HepG2 (cell line): ENCODE measurements around the gene RILP. TPM values are rescaled to one million over a fixed set of nuclear protein-coding genes. Genes with fewer than 3 reads are reported as not detected.

Experiments used
- ATAC-seq: fragments of 200-7000 bp; cut with Tn5 transposase; 3 replicates; pipeline ENCODE4 v1.9.1; 2020; ENCODE audit warnings: mild to moderate bottlenecking, moderate library complexity
- BruUV-seq: library from RNA; stranded (reverse); fragments of 400-500 nt; replicated peaks from 2 replicates; lab custom pipeline; 2021; lab: Mats Ljungman, UMichigan
- CTCF ChIA-PET: fragments of 300-600 bp; formaldehyde crosslinking; extraction: SDS; loops from one replicate; lab custom pipeline; 2021; ENCODE audit warnings: low total read pairs, inconsistent platforms, low intra/inter-chr PET ratio; lab: Yijun Ruan, JAX
- POLR2A ChIA-PET: fragments of 350-600 bp; sonication (Branson Sonifier 250); formaldehyde crosslinking; loops from one replicate; lab custom pipeline; 2020; ENCODE audit warnings: antibody characterized with exemption, inconsistent platforms; lab: Yijun Ruan, JAX
- DNase-seq: peaks from one replicate; pipeline ENCODE4 v3.0.0-alpha.2; 2015; ENCODE audit warnings: low spot score
- FAIRE-seq: peaks from 3 replicates; lab custom pipeline; 2011; peaks lifted over from hg19 to GRCh38; lab: Jason Lieb, UNC
- H2AFZ ChIP-seq: one replicate; pipeline ENCODE4 v1.6.1; 2011; ENCODE audit warnings: low read length, inconsistent platforms
- H3K27ac ChIP-seq: fragments of 300-600 bp; 3 replicates; pipeline ENCODE4 v1.8.0; 2011; ENCODE audit warnings: mixed run types, mild to moderate bottlenecking, mixed read lengths, low read length, inconsistent platforms; ENCODE audit not compliant: insufficient read depth; ENCODE audit errors: extremely low read length
- H3K27me3 ChIP-seq, 2 experiments: fragments of 200-600 bp in 1 of 2; 2 replicates in 1 of 2; 3 replicates in 1 of 2; pipeline versions ENCODE4 v1.6.0 to v1.8.0; 2011; ENCODE audit warnings: low read length in 2 of 2, mild to moderate bottlenecking in 2 of 2, moderate library complexity in 2 of 2, inconsistent platforms in 1 of 2; ENCODE audit not compliant: insufficient read depth in 2 of 2, control insufficient read depth in 1 of 2
- H3K36me3 ChIP-seq, 2 experiments: fragments of 200-600 bp in 1 of 2; replicated peaks in 1 of 2; 2 replicates in 1 of 2; 3 replicates in 1 of 2; pipeline versions ENCODE4 v1.5.1 to v1.8.0; 2011; ENCODE audit warnings: low read length in 2 of 2, inconsistent platforms in 1 of 2; ENCODE audit not compliant: insufficient read depth in 2 of 2, control insufficient read depth in 1 of 2
- H3K4me1 ChIP-seq: 2 replicates; pipeline ENCODE4 v1.5.1; 2012; ENCODE audit warnings: low read length, inconsistent platforms; ENCODE audit not compliant: insufficient read depth
- H3K4me2 ChIP-seq: 2 replicates; pipeline ENCODE4 v1.6.0; 2011; ENCODE audit warnings: low read depth, low read length, inconsistent platforms
- H3K4me3 ChIP-seq, 3 experiments: fragments of 200-600 bp in 1 of 3; sonication (generic), shearing (Covaris generic) in 1 of 3; replicated peaks in 1 of 3; 2 replicates each; pipeline ENCODE4 v1.5.1; 2011 to 2016; ENCODE audit warnings: low read length in 3 of 3, inconsistent platforms in 2 of 3, low read depth in 2 of 3, mild to moderate bottlenecking in 2 of 3, control low read depth in 1 of 3, mixed read lengths in 1 of 3; ENCODE audit not compliant: insufficient read depth in 1 of 3
- H3K79me2 ChIP-seq: one replicate; pipeline ENCODE4 v1.6.1; 2011; ENCODE audit warnings: low read length, inconsistent platforms; ENCODE audit not compliant: insufficient read depth
- H3K9ac ChIP-seq: 2 replicates; pipeline ENCODE4 v1.6.0; 2011; ENCODE audit warnings: mild to moderate bottlenecking, low read depth, low read length, inconsistent platforms; ENCODE audit not compliant: insufficient read depth
- H3K9me3 ChIP-seq: 2 replicates; pipeline ENCODE4 v1.5.1; 2012; ENCODE audit warnings: mild to moderate bottlenecking, low read length
- H4K20me1 ChIP-seq: 2 replicates; pipeline ENCODE4 v1.6.0; 2011; ENCODE audit warnings: inconsistent platforms, mild to moderate bottlenecking, low read length, moderate library complexity; ENCODE audit not compliant: insufficient read depth
- JUNB ChIP-seq: sonication (generic); formaldehyde crosslinking; IDR thresholded peaks from 2 replicates; pipeline ENCODE4 v1.8.0; 2022; ENCODE audit warnings: missing genetic modification reagents, mild to moderate bottlenecking, borderline replicate concordance
- KAT8 ChIP-seq: IDR thresholded peaks from 2 replicates; pipeline ENCODE4 v1.6.1; 2016; ENCODE audit warnings: missing genetic modification reagents, missing compliant biosample characterization
- KDM2A ChIP-seq: sonication (generic); formaldehyde crosslinking; IDR thresholded peaks from 2 replicates; pipeline ENCODE4 v1.4.0; 2020; ENCODE audit warnings: low read depth, missing genetic modification reagents, borderline replicate concordance
- SATB2 ChIP-seq: sonication (generic); formaldehyde crosslinking; IDR thresholded peaks from 2 replicates; pipeline ENCODE4 v1.5.0; 2020; ENCODE audit warnings: missing genetic modification reagents
- ZNF724P ChIP-seq: sonication (generic); formaldehyde crosslinking; IDR thresholded peaks from 2 replicates; pipeline ENCODE4 v1.8.0; 2022; ENCODE audit warnings: missing genetic modification reagents, borderline replicate concordance
- ZNF83 ChIP-seq: sonication (generic); formaldehyde crosslinking; IDR thresholded peaks from 2 replicates; pipeline ENCODE4 v1.4.0; 2020; ENCODE audit warnings: missing genetic modification reagents, mild to moderate bottlenecking, borderline replicate concordance
- ZNF850 ChIP-seq: sonication (generic); formaldehyde crosslinking; conservative IDR thresholded peaks from 2 replicates; pipeline ENCODE4 v1.9.0; 2021; ENCODE audit warnings: mild to moderate bottlenecking, missing genetic modification reagents
- WGBS: methylation state at CpG from one replicate; pipeline ENCODE4 v1.1.6; 2017; ENCODE audit warnings: low lambda C conversion rate; 5-methylcytosine and 5-hydroxymethylcytosine counted together
- in situ Hi-C: cut with HindIII; loops from 2 replicates; pipeline ENCODE4 v1.10.0; 2017; ENCODE audit warnings: low pct_unique_long_range_greater_than_20kb; ENCODE audit not compliant: extremely low pct_ligation_motif_present
- intact Hi-C: fragments of 100-400 bp; cut with micrococcal nuclease; formaldehyde crosslinking; loops from one replicate; pipeline ENCODE4 v1.10.0; 2022; ENCODE audit not compliant: unreplicated experiment
- polyA plus RNA-seq, 8 experiments: library from polyadenylated mRNA; depleted of rRNA in 3 of 8; stranded (reverse) in 7 of 8; unstranded in 1 of 8; fragments of >200 nt; fragmentation: Illumina TruSeq in 4 of 8; extraction: Trizol in 4 of 8; gene quantifications; 2 replicates each; pipeline versions ENCODE4 v1.2.1 to v1.2.3, GENCODE V29; 2011 to 2016; ENCODE audit warnings: low read depth in 4 of 8, missing spikeins in 1 of 8, mixed read lengths in 1 of 8; ENCODE audit not compliant: insufficient read depth in 1 of 8
- total RNA-seq, 5 experiments: library from RNA; depleted of rRNA; stranded (reverse); fragments of >200 nt; fragmentation: Illumina TruSeq; extraction: Trizol; gene quantifications; 2 replicates each; pipeline ENCODE4 v1.2.3, GENCODE V29; 2016; ENCODE audit warnings: low read depth in 1 of 5
- TF ChIP-seq, protein P1 (sequence below): sonication (generic); formaldehyde crosslinking; IDR thresholded peaks from 2 replicates; pipeline ENCODE4 v1.4.0; 2020; ENCODE audit warnings: missing genetic modification reagents

RILP gene
- total and polyA plus RNA-seq, 2 of the 13 experiments (the other 11 are each of a cell fraction or from before 2014, with no cell fraction given), result 6.6 to 8.1 TPM

DNA sequence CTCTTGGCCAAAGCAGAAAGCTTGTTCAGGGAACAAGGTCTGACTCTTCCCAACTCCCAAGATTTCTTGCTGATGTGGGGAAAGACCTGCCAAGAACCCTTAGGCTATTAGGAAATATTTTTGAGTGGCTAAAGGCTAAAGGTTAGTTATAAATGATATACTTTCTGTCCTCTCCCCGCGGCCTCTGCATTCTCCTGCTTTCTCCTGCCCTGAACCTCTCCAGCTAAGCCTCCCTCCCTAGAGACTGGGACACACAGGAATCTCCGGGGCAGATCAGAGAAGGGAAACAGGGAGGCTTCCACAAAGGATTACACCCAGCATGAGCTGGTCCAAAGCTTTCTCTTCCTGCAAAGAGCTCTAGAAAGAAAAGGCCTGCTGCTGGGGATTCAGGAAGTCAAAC, 23.3 kb downstream of the RILP start:
- no peaks in the 10 kb centered on the region; a peak in 1 of 5 replicates for H3K27me3 ChIP-seq
- H2AFZ ChIP-seq, result no peak overlapping the region
- no TSS peak for BruUV-seq
- peak overlapping the region; percentile 99 for H3K4me2 ChIP-seq
- FAIRE-seq, result no peak
- peaks cover 0 to 2% of the 10 kb centered on the region in 2 experiments; a peak in 1 of 5 replicates for H3K36me3 ChIP-seq
- no peaks in the 10 kb centered on the region for H4K20me1 ChIP-seq
- peaks cover 49% of the 10 kb centered on the region for H3K4me1 ChIP-seq
- 64% methylated on average over 3 of the region's 3 CpGs for WGBS
- H3K4me3 ChIP-seq, result no peak overlapping the region
- no peaks in the 10 kb centered on the region for H3K79me2 ChIP-seq
- TF ChIP-seq ZNF83 (CRISPR knock-in tag) (no peak), SATB2 (CRISPR knock-in tag) (no peak), ZNF724P (CRISPR knock-in tag) (no peak), KAT8 (no peak), JUNB (no peak), ZNF850 (CRISPR knock-in tag) (no peak), KDM2A (CRISPR knock-in tag) (no peak)
- TF ChIP-seq, protein P1, sequence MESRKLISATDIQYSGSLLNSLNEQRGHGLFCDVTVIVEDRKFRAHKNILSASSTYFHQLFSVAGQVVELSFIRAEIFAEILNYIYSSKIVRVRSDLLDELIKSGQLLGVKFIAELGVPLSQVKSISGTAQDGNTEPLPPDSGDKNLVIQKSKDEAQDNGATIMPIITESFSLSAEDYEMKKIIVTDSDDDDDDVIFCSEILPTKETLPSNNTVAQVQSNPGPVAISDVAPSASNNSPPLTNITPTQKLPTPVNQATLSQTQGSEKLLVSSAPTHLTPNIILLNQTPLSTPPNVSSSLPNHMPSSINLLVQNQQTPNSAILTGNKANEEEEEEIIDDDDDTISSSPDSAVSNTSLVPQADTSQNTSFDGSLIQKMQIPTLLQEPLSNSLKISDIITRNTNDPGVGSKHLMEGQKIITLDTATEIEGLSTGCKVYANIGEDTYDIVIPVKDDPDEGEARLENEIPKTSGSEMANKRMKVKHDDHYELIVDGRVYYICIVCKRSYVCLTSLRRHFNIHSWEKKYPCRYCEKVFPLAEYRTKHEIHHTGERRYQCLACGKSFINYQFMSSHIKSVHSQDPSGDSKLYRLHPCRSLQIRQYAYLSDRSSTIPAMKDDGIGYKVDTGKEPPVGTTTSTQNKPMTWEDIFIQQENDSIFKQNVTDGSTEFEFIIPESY (CRISPR knock-in tag), result no peak
- POLR2A ChIA-PET, result no interaction called here
- in situ Hi-C loops (loop anchor here (5.0 kb wide), 1 partner anchor 49 kb away; no protein-coding TSS in a partner anchor), intact Hi-C loops (no loop called here)
- DNase-seq, result no peak
- no peak for ATAC-seq
- CTCF ChIA-PET, result no interaction called here
- no peak overlapping the region for H3K9ac ChIP-seq
- peak overlapping the region; percentile 2 for H3K27ac ChIP-seq
- H3K9me3 ChIP-seq, result no peaks in the 10 kb centered on the region
